CD4-positive, alpha-beta memory T cell (primary cell): ENCODE measurements around the gene UBE2D3. TPM values are rescaled to one million over a fixed set of nuclear protein-coding genes. Genes with fewer than 3 reads are reported as not detected.
A peak's percentile ranks its signal among the peaks of the same experiment; 100 is the strongest.

Experiments
- CTCF ChIA-PET: fragments of 350-600 bp; sonication (Branson Sonifier 250); formaldehyde crosslinking; loops from one replicate; lab custom pipeline; 2021; ENCODE audit warnings: inconsistent platforms; ENCODE audit not compliant: partially characterized antibody; lab: Charles Lee
- POLR2A ChIA-PET: fragments of 350-600 bp; sonication (Branson Sonifier 250); formaldehyde crosslinking; loops from one replicate; lab custom pipeline; 2021; ENCODE audit not compliant: partially characterized antibody; lab: Charles Lee
- DNase-seq, 5 donors: peaks; one replicate each; pipeline versions ENCODE4 v3.0.0 to v3.0.0-alpha.2; 2020 to 2022; ENCODE audit warnings: mixed read lengths in 1 of 5
- H3K27ac ChIP-seq: one replicate; pipeline ENCODE4 v1.7.0; 2013; ENCODE audit warnings: low read depth, low read length
- H3K27me3 ChIP-seq: 2 replicates; pipeline ENCODE4 v1.7.0; 2013; ENCODE audit warnings: mild to moderate bottlenecking, low read length, moderate library complexity; ENCODE audit not compliant: insufficient read depth
- H3K36me3 ChIP-seq: 2 replicates; pipeline ENCODE4 v1.7.0; 2013; ENCODE audit warnings: mild to moderate bottlenecking, low read length, moderate library complexity; ENCODE audit not compliant: insufficient read depth
- H3K4me1 ChIP-seq: 2 replicates; pipeline ENCODE4 v1.7.0; 2013; ENCODE audit warnings: mild to moderate bottlenecking, low read length, moderate library complexity; ENCODE audit not compliant: insufficient read depth
- H3K4me3 ChIP-seq, 2 donors: one replicate each; pipeline ENCODE4 v1.7.0; 2013; ENCODE audit warnings: low read length in 2 of 2, mild to moderate bottlenecking in 1 of 2
- H3K9me3 ChIP-seq, 2 donors: one replicate each; pipeline ENCODE4 v1.7.0; 2013; ENCODE audit warnings: low read length in 2 of 2, control low read depth in 1 of 2; ENCODE audit not compliant: control insufficient read depth in 1 of 2
- H3K27ac Mint-ChIP-seq, 7 donors: one replicate each; pipeline ENCODE4 v1.8.0; 2020 to 2021; ENCODE audit warnings: mixed read lengths in 7 of 7, mild to moderate bottlenecking in 6 of 7, inconsistent platforms in 3 of 7, moderate library complexity in 3 of 7
- H3K27me3 Mint-ChIP-seq, 2 donors: one replicate each; pipeline ENCODE4 v1.8.0; 2020 to 2021; ENCODE audit warnings: mixed read lengths in 2 of 2
- H3K36me3 Mint-ChIP-seq, 2 donors: one replicate each; pipeline ENCODE4 v1.8.0; 2020 to 2021; ENCODE audit warnings: mixed read lengths in 2 of 2, inconsistent platforms in 1 of 2, mild to moderate bottlenecking in 1 of 2
- H3K4me1 Mint-ChIP-seq, 4 donors: one replicate each; pipeline ENCODE4 v1.8.0; 2020 to 2021; ENCODE audit warnings: mixed read lengths in 4 of 4, mild to moderate bottlenecking in 1 of 4
- H3K4me3 Mint-ChIP-seq, 8 donors: one replicate each; pipeline ENCODE4 v1.8.0; 2020 to 2021; ENCODE audit warnings: mixed read lengths in 8 of 8, mild to moderate bottlenecking in 7 of 8, moderate library complexity in 6 of 8, inconsistent platforms in 3 of 8
- H3K9me3 Mint-ChIP-seq, 8 donors: one replicate each; pipeline ENCODE4 v1.8.0; 2020 to 2021; ENCODE audit warnings: mixed read lengths in 8 of 8, mild to moderate bottlenecking in 5 of 8, inconsistent platforms in 3 of 8, moderate library complexity in 1 of 8
- intact Hi-C: fragments of 100-400 bp; cut with micrococcal nuclease; formaldehyde crosslinking; loops from one replicate; pipeline ENCODE4 v1.15.1; 2023
- polyA plus RNA-seq, 2 donors: library from polyadenylated mRNA; unstranded; fragments of 300-500 nt; fragmentation: Illumina TruSeq; gene quantifications; one replicate each; pipeline ENCODE4 v1.2.3, GENCODE V29; 2021
- total RNA-seq, 2 experiments: library from RNA; stranded (reverse); gene quantifications; one replicate each; pipeline ENCODE4 v1.2.3, GENCODE V29; 2021

UBE2D3 gene
- total and polyA plus RNA-seq, 4 experiments from 2014 or later, result 337 to 768 (median 406) TPM

DNA sequence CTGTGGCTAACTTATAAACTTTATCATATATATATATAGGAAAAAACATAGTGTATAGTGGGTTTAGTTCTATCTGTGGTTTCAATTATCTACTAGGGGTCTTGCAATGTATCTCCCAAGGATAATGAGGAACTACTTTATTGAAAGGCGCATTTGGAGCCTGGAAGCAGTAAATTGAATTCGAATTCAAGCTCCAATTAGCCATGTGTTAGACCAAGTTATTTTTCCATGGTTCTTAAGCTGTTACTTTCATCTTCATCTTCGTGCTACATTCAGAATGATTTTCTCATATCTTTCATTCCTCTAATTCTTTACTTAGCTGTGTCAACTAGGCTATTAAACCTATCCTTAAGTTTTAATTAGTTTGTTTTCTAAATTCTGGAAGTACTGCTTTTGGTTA lies 39.4 kb downstream of the UBE2D3 start:
- intact Hi-C loops, result loop anchor here (2.0 kb wide), 1 partner anchor 27 kb away; the partner anchor contains the start of gene MANBA
- Mint-ChIP-seq H3K27ac (peak overlapping the region in 1 of 7 donors; percentile 70), H3K9me3 (peaks cover 0 to 26% (median 12%) of the 10 kb centered on the region in 8 donors), H3K36me3 (peaks cover 18 to 20% of the 10 kb centered on the region in 2 donors), H3K27me3 (no peaks in the 10 kb centered on the region), H3K4me3 (no peak overlapping the region), H3K4me1 (peaks cover 6 to 21% (median 19%) of the 10 kb centered on the region in 4 donors)
- ChIA-PET POLR2A (interaction anchor here (1.7 kb wide), 1 partner anchor 40 kb away, joined by 8 read pairs; the partner anchor contains the start of gene UBE2D3), CTCF (no interaction called here)
- no peak for DNase-seq
- no peaks in the 10 kb centered on the region for H3K36me3 ChIP-seq
- H3K4me3 ChIP-seq, result no peak overlapping the region
- peaks cover 6% of the 10 kb centered on the region for H3K4me1 ChIP-seq
- no peaks in the 10 kb centered on the region for H3K27me3 ChIP-seq
- H3K27ac ChIP-seq, result no peak overlapping the region
- no peaks in the 10 kb centered on the region for H3K9me3 ChIP-seq

- Histone ChIP-seq H3K9me3 (no peaks in the 10 kb centered on the region), H3K27me3 (no peaks in the 10 kb centered on the region)
Measured at GRCh38 chr4:102787096-102787881, 40.1 kb downstream of the UBE2D3 start.

GRCh38 chr4:102786279-102786678 lies 41.1 kb downstream of the UBE2D3 start:
- H3K9me3 Mint-ChIP-seq, result peaks cover 0 to 17% (median 9%) of the 10 kb centered on the region in 8 donors
- intact Hi-C loops, result no loop called here
- H3K4me3 ChIP-seq, result no peak overlapping the region
- H3K4me1 Mint-ChIP-seq, result peaks cover 4 to 15% (median 12%) of the 10 kb centered on the region in 4 donors
- H3K36me3 ChIP-seq, result no peaks in the 10 kb centered on the region
- peaks cover 6% of the 10 kb centered on the region for H3K4me1 ChIP-seq
- H3K27me3 ChIP-seq, result no peaks in the 10 kb centered on the region
- CTCF ChIA-PET, result no interaction called here
- no peak overlapping the region for H3K4me3 Mint-ChIP-seq
- no peak for DNase-seq
- peaks cover 2 to 7% of the 10 kb centered on the region in 2 donors for H3K36me3 Mint-ChIP-seq
- POLR2A ChIA-PET, result no interaction called here
- H3K9me3 ChIP-seq, result no peaks in the 10 kb centered on the region
- H3K27me3 Mint-ChIP-seq, result no peaks in the 10 kb centered on the region
- H3K27ac ChIP-seq, result no peak overlapping the region
- H3K27ac Mint-ChIP-seq, result no peak overlapping the region

More at GRCh38 chr4:102787096-102787881, 40.1 kb downstream of the UBE2D3 start:
- Mint-ChIP-seq H3K4me1 (peaks cover 5 to 18% (median 15%) of the 10 kb centered on the region in 4 donors), H3K4me3 (no peak overlapping the region), H3K36me3 (peaks cover 12 to 14% of the 10 kb centered on the region in 2 donors), H3K27ac (peak overlapping the region in 1 of 7 donors; percentile 70), H3K9me3 (peaks cover 0 to 23% (median 11%) of the 10 kb centered on the region in 8 donors), H3K27me3 (no peaks in the 10 kb centered on the region)
- Histone ChIP-seq H3K36me3 (no peaks in the 10 kb centered on the region), H3K27ac (no peak overlapping the region), H3K4me3 (no peak overlapping the region), H3K4me1 (peaks cover 6% of the 10 kb centered on the region)
- POLR2A ChIA-PET, result interaction anchor here (1.7 kb wide), 1 partner anchor 40 kb away, joined by 8 read pairs; the partner anchor contains the start of gene UBE2D3
- intact Hi-C loops, result no loop called here
- no peak for DNase-seq
- CTCF ChIA-PET, result no interaction called here

- POLR2A ChIA-PET, result interaction anchor here (0.9 kb wide), 1 partner anchor 8 kb away, joined by 3 read pairs; no protein-coding TSS in a partner anchor
- CTCF ChIA-PET, result no interaction called here
- Histone ChIP-seq H3K27ac (no peak overlapping the region), H3K36me3 (no peaks in the 10 kb centered on the region), H3K27me3 (no peaks in the 10 kb centered on the region), H3K4me3 (no peak overlapping the region), H3K9me3 (no peaks in the 10 kb centered on the region), H3K4me1 (no peaks in the 10 kb centered on the region)
- no peak for DNase-seq
- H3K9me3 Mint-ChIP-seq, result peaks cover 0 to 3% (median under 1%) of the 10 kb centered on the region in 8 donors
- peaks cover 1 to 4% of the 10 kb centered on the region in 2 donors for H3K27me3 Mint-ChIP-seq
- peaks cover 0 to 2% (median 0%) of the 10 kb centered on the region in 4 donors for H3K4me1 Mint-ChIP-seq
- no peak overlapping the region for H3K27ac Mint-ChIP-seq
- intact Hi-C loops, result no loop called here
- peaks cover 0 to 3% of the 10 kb centered on the region in 2 donors for H3K36me3 Mint-ChIP-seq
- H3K4me3 Mint-ChIP-seq, result no peak overlapping the region
Measured at GRCh38 chr4:102783006-102783405, 44.3 kb downstream of the UBE2D3 start.

GRCh38 chr4:102781570-102781969 lies 45.8 kb downstream of the UBE2D3 start:
- H3K9me3 Mint-ChIP-seq, result no peaks in the 10 kb centered on the region
- no peak overlapping the region for H3K27ac Mint-ChIP-seq
- no peaks in the 10 kb centered on the region for H3K27me3 ChIP-seq
- no peak overlapping the region for H3K4me3 ChIP-seq
- intact Hi-C loops, result no loop called here
- no peak overlapping the region for H3K27ac ChIP-seq
- DNase-seq, result no peak
- H3K4me1 ChIP-seq, result no peaks in the 10 kb centered on the region
- H3K9me3 ChIP-seq, result no peaks in the 10 kb centered on the region
- ChIA-PET CTCF (no interaction called here), POLR2A (no interaction called here)
- H3K4me3 Mint-ChIP-seq, result no peak overlapping the region
- H3K36me3 ChIP-seq, result no peaks in the 10 kb centered on the region
- peaks cover 3 to 4% of the 10 kb centered on the region in 2 donors for H3K27me3 Mint-ChIP-seq
- H3K4me1 Mint-ChIP-seq, result no peaks in the 10 kb centered on the region
- peaks cover 0 to 3% of the 10 kb centered on the region in 2 donors for H3K36me3 Mint-ChIP-seq

- Histone ChIP-seq H3K36me3 (no peaks in the 10 kb centered on the region), H3K9me3 (no peaks in the 10 kb centered on the region), H3K27ac (no peak overlapping the region), H3K27me3 (no peaks in the 10 kb centered on the region), H3K4me1 (no peaks in the 10 kb centered on the region), H3K4me3 (no peak overlapping the region)
- Mint-ChIP-seq H3K27me3 (peaks cover 3 to 6% of the 10 kb centered on the region in 2 donors), H3K27ac (no peak overlapping the region), H3K4me1 (no peaks in the 10 kb centered on the region), H3K4me3 (no peak overlapping the region), H3K36me3 (peaks cover 0 to 3% of the 10 kb centered on the region in 2 donors), H3K9me3 (no peaks in the 10 kb centered on the region)
- CTCF ChIA-PET, result no interaction called here
- POLR2A ChIA-PET, result no interaction called here
- DNase-seq, result no peak
- intact Hi-C loops, result no loop called here
Measured at GRCh38 chr4:102780476-102781144, 46.7 kb downstream of the UBE2D3 start.

- intact Hi-C loops, result no loop called here
- H3K27me3 Mint-ChIP-seq, result peaks cover 4 to 6% of the 10 kb centered on the region in 2 donors
Measured at GRCh38 chr4:102779204-102779603, 48.1 kb downstream of the UBE2D3 start.

More at GRCh38 chr4:102779204-102779603, 48.1 kb downstream of the UBE2D3 start:
- H3K36me3 ChIP-seq, result no peaks in the 10 kb centered on the region
- Mint-ChIP-seq H3K36me3 (peaks cover 0 to 3% of the 10 kb centered on the region in 2 donors), H3K27ac (no peak overlapping the region), H3K4me3 (no peak overlapping the region), H3K9me3 (no peaks in the 10 kb centered on the region), H3K4me1 (no peaks in the 10 kb centered on the region)
- ChIA-PET POLR2A (no interaction called here), CTCF (no interaction called here)
- DNase-seq, result no peak
- H3K4me1 ChIP-seq, result no peaks in the 10 kb centered on the region
- no peak overlapping the region for H3K4me3 ChIP-seq
- H3K27me3 ChIP-seq, result no peaks in the 10 kb centered on the region
- H3K27ac ChIP-seq, result no peak overlapping the region
- no peaks in the 10 kb centered on the region for H3K9me3 ChIP-seq
